Measurements from ENCODE around the gene ENAM. TPM values are rescaled to one million over a fixed set of nuclear protein-coding genes. Genes with fewer than 3 reads are reported as not detected.
A peak's percentile ranks its signal among the peaks of the same experiment; 100 is the strongest.

ENAM gene
- total and polyA plus RNA-seq, 10 of the 15 experiments (the other 5 are each of a cell fraction or from before 2014, with no cell fraction given): 0.04 to 1.3 (median 0.21) TPM

GRCh38 chr4:70608324-70608723 lies 20.2 kb upstream of the ENAM start:
- H3K4me3 ChIP-seq: no peak overlapping the region
- no peaks in the 10 kb centered on the region for H3K36me3 ChIP-seq (ENCODE audit: control insufficient read depth in 2 of 2, insufficient read depth in 2 of 2, low read length in 1 of 2)
- H2AFZ ChIP-seq (ENCODE audit: control insufficient read depth, low read depth, low read length): no peak overlapping the region
- FAIRE-seq: no peak
- no peak for TF ChIP-seq PAX5 (IDR thresholded peaks at IDR 0.05; ENCODE audit: borderline replicate concordance, low read depth, low read length)
- DNase-seq (ENCODE audit: low read depth, low spot score): no peak
- intact Hi-C loops (cut with micrococcal nuclease; ENCODE audit: unreplicated experiment): loop anchor here (10.0 kb wide), 2 partner anchors 576 to 1696 kb away; no protein-coding TSS in a partner anchor
- BruUV-seq (replicated peaks): no TSS peak
- SMC1A ChIA-PET (ENCODE audit: uncharacterized antibody, unreplicated experiment): no interaction called here
- ATAC-seq: no peak
- POLR2A ChIA-PET: no interaction called here
- CTCF ChIA-PET: no interaction called here
- no peak overlapping the region for H3K27ac ChIP-seq (ENCODE audit: control insufficient read depth, insufficient read depth)
- H3K4me1 ChIP-seq (ENCODE audit: control insufficient read depth, insufficient read depth, low read length): no peaks in the 10 kb centered on the region
- no peak overlapping the region for H3K9ac ChIP-seq (ENCODE audit: control insufficient read depth, insufficient read depth, low read length)
- H3K9me3 ChIP-seq (replicated peaks; ENCODE audit: control insufficient read depth, insufficient read depth, low read length): no peaks in the 10 kb centered on the region
- peaks cover 0 to 3% of the 10 kb centered on the region in 2 experiments; a peak in 1 of 4 replicates for H3K27me3 ChIP-seq (replicated peaks in 1 of 2; ENCODE audit: control insufficient read depth in 2 of 2, insufficient read depth in 2 of 2, low read length in 1 of 2)
- H3K4me2 ChIP-seq (ENCODE audit: control insufficient read depth, insufficient read depth): no peak overlapping the region
- in situ Hi-C loops (cut with MboI): loop anchor here (25.0 kb wide), 2 partner anchors 1104 to 1679 kb away; no protein-coding TSS in a partner anchor
- H3K79me2 ChIP-seq (ENCODE audit: control insufficient read depth, insufficient read depth, low read length): no peaks in the 10 kb centered on the region
- H4K20me1 ChIP-seq (ENCODE audit: control insufficient read depth, insufficient read depth): no peaks in the 10 kb centered on the region
- RAD21 ChIA-PET (ENCODE audit: unreplicated experiment): no interaction called here
- WGBS (ENCODE audit: insufficient coverage, insufficient replicate concordance, low lambda C conversion rate, missing lambda C conversion rate): 0% methylated on average over 2 of the region's 2 CpGs

GRCh38 chr4:70613306-70614183 lies 15.0 kb upstream of the ENAM start:
- ChIA-PET SMC1A (ENCODE audit: uncharacterized antibody, unreplicated experiment) (interaction anchor here (1.0 to 2.0 kb wide), 6 partner anchors 10 to 128 kb away, joined by 3 to 8 read pairs (median 4); partner anchors contain the start of gene ENAM), RAD21 (ENCODE audit: unreplicated experiment) (interaction anchor here (0.7 to 1.6 kb wide), 4 partner anchors 45 to 413 kb away, joined by 3 read pairs; no protein-coding TSS in a partner anchor), CTCF (interaction anchor here (0.5 to 1.6 kb wide), 3 partner anchors 12 to 393 kb away, joined by 3 to 6 read pairs (median 4); no protein-coding TSS in a partner anchor), POLR2A (no interaction called here)
- Histone ChIP-seq H3K4me2 (ENCODE audit: control insufficient read depth, insufficient read depth) (peak overlapping the region; percentile 38), H2AFZ (ENCODE audit: control insufficient read depth, low read depth, low read length) (no peak overlapping the region), H3K27ac (ENCODE audit: control insufficient read depth, insufficient read depth) (no peak overlapping the region), H3K79me2 (ENCODE audit: control insufficient read depth, insufficient read depth, low read length) (no peaks in the 10 kb centered on the region), H4K20me1 (ENCODE audit: control insufficient read depth, insufficient read depth) (no peaks in the 10 kb centered on the region), H3K4me1 (ENCODE audit: control insufficient read depth, insufficient read depth, low read length) (no peaks in the 10 kb centered on the region), H3K9me3 (replicated peaks; ENCODE audit: control insufficient read depth, insufficient read depth, low read length) (no peaks in the 10 kb centered on the region), H3K27me3 (replicated peaks in 1 of 2; ENCODE audit: control insufficient read depth in 2 of 2, insufficient read depth in 2 of 2, low read length in 1 of 2) (peaks cover 0 to 14% of the 10 kb centered on the region in 2 experiments; a peak in 1 of 4 replicates), H3K9ac (ENCODE audit: control insufficient read depth, insufficient read depth, low read length) (no peak overlapping the region), H3K4me3 (no peak overlapping the region), H3K36me3 (ENCODE audit: control insufficient read depth in 2 of 2, insufficient read depth in 2 of 2, low read length in 1 of 2) (no peaks in the 10 kb centered on the region)
- ATAC-seq (peak; percentile 58), FAIRE-seq (no peak), DNase-seq (ENCODE audit: low read depth, low spot score) (no peak)
- in situ Hi-C loops (cut with MboI): loop anchor here (25.0 kb wide), 2 partner anchors 1099 to 1674 kb away; no protein-coding TSS in a partner anchor
- no TSS peak for BruUV-seq (replicated peaks)
- intact Hi-C loops (cut with micrococcal nuclease; ENCODE audit: unreplicated experiment): no loop called here
- WGBS (ENCODE audit: insufficient coverage, insufficient replicate concordance, low lambda C conversion rate, missing lambda C conversion rate): under 1% methylated on average over 9 of the region's 9 CpGs
- no peak for TF ChIP-seq ATF3 (IDR thresholded peaks at IDR 0.05; ENCODE audit: borderline replicate concordance, extremely low read depth, low read depth, low read length)
- no peak for TF ChIP-seq POU2F2 (IDR thresholded peaks at IDR 0.05; ENCODE audit: borderline replicate concordance, low read depth, low read length)
- no peak for TF ChIP-seq MYC (IDR thresholded peaks at IDR 0.05; ENCODE audit: insufficient read depth, insufficient read length, insufficient replicate concordance, low read length, severe bottlenecking)
- TF ChIP-seq ELK1 (IDR thresholded peaks at IDR 0.05; ENCODE audit: low read depth, low read length): no peak
- TF ChIP-seq SIN3A (IDR thresholded peaks at IDR 0.05; ENCODE audit: low read depth, low read length): no peak
- no peak for TF ChIP-seq E2F4 (IDR thresholded peaks at IDR 0.05; ENCODE audit: low read depth, low read length)
- no peak for TF ChIP-seq HDAC6 (IDR thresholded peaks at IDR 0.05; ENCODE audit: unreplicated experiment)
- no peak for TF ChIP-seq NRF1 (conservative IDR thresholded peaks at IDR 0.05; ENCODE audit: low read depth, low read length)
- TF ChIP-seq HDGF (IDR thresholded peaks at IDR 0.05): no peak
- no peak for TF ChIP-seq SREBF1 (IDR thresholded peaks at IDR 0.05; ENCODE audit: low read length)
- no peak for TF ChIP-seq SUZ12 (IDR thresholded peaks at IDR 0.05; ENCODE audit: unreplicated experiment)
- no peak for TF ChIP-seq NFIC (IDR thresholded peaks at IDR 0.05; ENCODE audit: low read depth, low read length)

Measured in GM12878 (cell line).